GM08714 (cell line): Measurements from ENCODE around the gene SIRT3.
"Not testable (repeated sequence)": the region's sequence is repeated elsewhere in the genome, so short reads cannot be mapped to it uniquely, and the experiment has no call there.

Source experiments
- H3K4me3 ChIP-seq: fragments of 200-500 bp; sonication (Bioruptor generic); 2 replicates; pipeline ENCODE4 v1.5.1; 2014; ENCODE audit warnings: mild to moderate bottlenecking, low read length, inconsistent platforms
- ZNF274 ChIP-seq: IDR thresholded peaks from 2 replicates; pipeline ENCODE4 v1.6.1; 2012; ENCODE audit warnings: mild to moderate bottlenecking, low read depth, low read length

The SIRT3 gene

DNA sequence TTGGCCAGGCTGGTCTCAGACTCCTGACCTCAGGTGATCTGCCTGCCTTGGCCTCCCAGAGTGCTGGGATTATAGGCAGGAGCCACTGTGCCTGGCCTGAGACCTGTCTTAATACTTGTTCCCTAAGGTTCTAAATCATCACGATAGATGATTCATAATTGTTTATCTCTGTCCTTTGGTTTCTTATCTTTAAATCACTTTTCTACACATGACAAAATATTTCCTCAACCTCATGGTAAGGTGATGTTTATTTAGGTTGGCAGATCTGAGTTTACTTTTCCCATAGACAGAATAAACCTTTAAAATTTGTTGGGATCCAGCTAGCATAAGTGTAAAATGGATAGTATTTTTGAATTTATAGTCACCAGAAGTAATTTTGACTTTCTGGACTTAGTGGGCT lies 4.2 kb upstream of the SIRT3 start:
- no peak overlapping the region for H3K4me3 ChIP-seq
- no peak for TF ChIP-seq ZNF274

- H3K4me3 ChIP-seq: not testable (repeated sequence)
These were observed 2.2 kb upstream of the SIRT3 start for GRCh38 chr11:238346-238745.

GRCh38 chr11:236774-237767 lies 929 bp upstream of the SIRT3 start, which contains the start of gene PSMD13:
TSS of gene PSMD13 (plus strand) at chr11:236976. CDS start at chr11:237050, 74 bp downstream.
- H3K4me3 ChIP-seq: peak within 1 kb of the TSS; percentile 99
- no peak for TF ChIP-seq ZNF274

GRCh38 chr11:235609-235996 lies 539 bp downstream of the SIRT3 start:
- peak overlapping the region; percentile 80 for H3K4me3 ChIP-seq
- no peak for TF ChIP-seq ZNF274

GRCh38 chr11:235180-235579 lies 962 bp downstream of the SIRT3 start:
- peak overlapping the region; percentile 80 for H3K4me3 ChIP-seq
- TF ChIP-seq ZNF274: no peak

GRCh38 chr11:232783-233565 lies 3.2 kb downstream of the SIRT3 start:
- no peak overlapping the region for H3K4me3 ChIP-seq
- TF ChIP-seq ZNF274: no peak

DNA sequence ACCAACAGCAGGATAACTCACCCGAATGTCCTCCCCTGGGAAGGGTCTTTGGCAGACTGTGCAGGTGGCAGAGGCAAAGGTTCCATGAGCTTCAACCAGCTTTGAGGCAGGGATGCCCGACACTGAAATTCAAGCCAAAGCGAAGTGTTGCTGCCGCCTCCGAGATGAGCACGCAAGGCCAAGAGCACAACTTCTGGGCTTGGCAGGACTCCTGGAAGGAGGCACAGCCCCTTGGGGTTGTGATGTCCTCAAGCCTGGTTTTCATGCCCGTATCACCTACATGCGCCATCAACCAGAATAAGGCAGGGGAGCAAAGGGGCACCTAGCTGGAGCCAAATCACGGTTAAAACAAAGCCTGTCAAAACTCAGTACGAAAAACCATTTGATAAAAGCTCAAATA lies 5.7 kb downstream of the SIRT3 start:
- H3K4me3 ChIP-seq: no peak overlapping the region
- no peak for TF ChIP-seq ZNF274

DNA sequence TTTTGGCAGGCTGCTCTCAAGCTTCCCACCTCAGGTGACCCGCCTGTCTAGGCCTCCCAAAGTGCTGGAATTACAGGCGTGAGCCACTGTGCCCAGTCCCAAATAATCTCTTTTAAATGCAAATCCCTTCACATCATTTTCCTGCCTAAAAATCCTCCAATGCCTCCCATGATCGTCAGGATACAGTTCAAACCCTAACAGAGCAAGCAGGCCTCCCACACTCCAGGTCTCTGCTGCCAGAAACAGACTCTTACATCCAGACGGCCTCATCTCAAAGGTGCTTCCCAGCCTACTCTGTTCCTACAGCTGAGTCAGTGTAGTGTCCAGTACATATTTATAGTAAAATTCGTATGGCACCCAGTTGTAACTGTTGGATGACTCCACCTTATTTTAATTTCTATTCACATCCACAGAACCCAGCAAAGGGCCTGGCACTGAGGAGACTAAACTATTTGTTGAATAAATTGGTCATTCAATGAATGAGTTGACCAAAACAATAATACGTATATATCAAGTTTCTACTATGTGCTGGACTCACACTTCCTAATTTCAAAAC lies 8.2 kb downstream of the SIRT3 start:
- no peak overlapping the region for H3K4me3 ChIP-seq
- no peak for TF ChIP-seq ZNF274

DNA sequence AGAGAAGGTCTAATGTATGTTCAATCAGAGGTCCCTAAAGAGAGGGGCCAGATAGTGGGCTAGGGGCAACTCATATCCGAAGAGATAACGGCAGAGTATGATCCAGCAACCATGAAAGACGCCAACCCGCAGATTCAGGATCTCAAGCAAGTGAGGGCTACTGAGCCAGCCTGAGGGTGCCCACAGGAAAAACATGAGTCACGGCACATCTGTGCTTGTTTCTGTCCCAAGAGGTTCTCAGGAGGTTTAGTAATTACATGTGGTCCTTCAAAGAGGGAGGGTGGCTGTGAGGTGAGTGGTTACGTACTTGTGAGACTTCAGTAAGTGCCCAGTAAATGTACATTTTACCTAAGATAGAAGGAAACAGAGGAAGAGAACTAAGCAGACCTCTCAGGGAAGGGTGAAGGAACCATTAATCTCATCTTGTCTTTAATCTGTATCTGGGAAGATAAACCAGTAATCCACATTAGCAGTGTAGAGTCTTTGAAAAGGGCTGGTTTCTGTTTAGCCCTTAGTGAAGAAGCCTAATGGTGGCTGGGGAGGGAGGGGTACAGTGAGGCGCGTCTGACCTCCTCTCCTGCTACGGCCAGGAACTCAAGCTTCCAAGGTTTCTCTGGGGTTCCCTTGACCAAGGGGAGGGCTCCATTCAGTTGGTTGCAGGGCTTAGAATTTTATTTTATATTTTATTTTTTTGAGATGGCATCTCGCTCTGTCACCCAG lies 10.2 kb downstream of the SIRT3 start:
- TF ChIP-seq ZNF274: no peak
- no peak overlapping the region; the same call in 1 of the 2 replicates for H3K4me3 ChIP-seq

DNA sequence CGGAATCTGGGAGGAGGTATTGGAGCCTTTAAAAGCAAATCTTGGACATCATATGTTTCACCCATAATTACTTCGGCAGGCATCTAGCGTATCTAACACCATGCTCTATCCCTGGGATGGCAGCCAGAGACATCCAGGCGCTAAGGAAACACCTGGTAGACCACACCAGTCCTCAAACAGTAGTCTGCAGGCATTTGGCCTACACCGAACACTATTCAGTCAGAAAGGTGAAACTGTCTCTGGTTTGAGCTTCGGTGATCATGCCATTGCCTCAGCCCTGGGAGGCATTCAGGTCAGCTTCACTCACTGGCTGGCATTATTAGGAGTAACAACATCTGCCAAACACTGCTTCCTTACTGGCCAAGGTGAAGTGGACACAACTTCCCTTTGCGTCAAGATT lies 11.7 kb downstream of the SIRT3 start:
- no peak for TF ChIP-seq ZNF274
- H3K4me3 ChIP-seq: no peak overlapping the region

GRCh38 chr11:223884-224283 lies 12.3 kb downstream of the SIRT3 start:
- H3K4me3 ChIP-seq: no peak overlapping the region
- no peak for TF ChIP-seq ZNF274

DNA sequence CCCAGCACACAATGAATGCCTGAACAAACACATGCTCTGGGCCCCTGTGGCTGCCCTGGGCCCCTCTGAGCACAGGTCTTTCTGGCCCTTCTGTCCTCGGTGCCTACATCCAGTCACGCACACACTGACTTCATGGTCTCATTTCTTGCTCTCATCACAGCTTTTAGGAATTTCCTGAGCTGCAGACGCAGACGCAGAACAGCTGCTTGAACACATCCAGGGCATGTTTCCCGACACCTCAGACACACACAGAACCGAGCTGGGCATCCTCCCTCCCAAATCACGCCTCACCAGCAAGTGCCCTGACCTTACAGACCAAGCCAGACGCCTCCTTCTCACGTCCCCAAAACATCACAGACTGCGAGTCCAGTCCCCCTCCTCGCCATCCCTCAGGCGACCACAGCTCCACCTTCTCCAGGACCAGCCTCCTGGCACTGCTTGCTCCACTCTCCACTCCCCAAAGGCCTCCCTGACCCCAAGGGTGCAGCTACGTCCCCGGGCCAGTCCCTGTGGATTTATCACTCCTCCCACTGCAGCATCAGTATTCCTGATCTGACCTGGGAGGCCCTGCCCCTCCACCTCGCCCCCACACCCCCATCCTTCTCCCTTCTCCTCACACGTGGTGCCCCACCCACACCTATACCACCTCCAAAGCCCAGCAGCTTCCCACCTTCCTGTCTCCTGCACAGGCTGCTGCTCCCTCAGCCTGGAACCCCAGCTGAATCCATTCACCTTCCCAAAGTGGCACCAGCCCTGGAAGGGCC lies 12.9 kb downstream of the SIRT3 start:
- H3K4me3 ChIP-seq: no peak overlapping the region
- TF ChIP-seq ZNF274: no peak

DNA sequence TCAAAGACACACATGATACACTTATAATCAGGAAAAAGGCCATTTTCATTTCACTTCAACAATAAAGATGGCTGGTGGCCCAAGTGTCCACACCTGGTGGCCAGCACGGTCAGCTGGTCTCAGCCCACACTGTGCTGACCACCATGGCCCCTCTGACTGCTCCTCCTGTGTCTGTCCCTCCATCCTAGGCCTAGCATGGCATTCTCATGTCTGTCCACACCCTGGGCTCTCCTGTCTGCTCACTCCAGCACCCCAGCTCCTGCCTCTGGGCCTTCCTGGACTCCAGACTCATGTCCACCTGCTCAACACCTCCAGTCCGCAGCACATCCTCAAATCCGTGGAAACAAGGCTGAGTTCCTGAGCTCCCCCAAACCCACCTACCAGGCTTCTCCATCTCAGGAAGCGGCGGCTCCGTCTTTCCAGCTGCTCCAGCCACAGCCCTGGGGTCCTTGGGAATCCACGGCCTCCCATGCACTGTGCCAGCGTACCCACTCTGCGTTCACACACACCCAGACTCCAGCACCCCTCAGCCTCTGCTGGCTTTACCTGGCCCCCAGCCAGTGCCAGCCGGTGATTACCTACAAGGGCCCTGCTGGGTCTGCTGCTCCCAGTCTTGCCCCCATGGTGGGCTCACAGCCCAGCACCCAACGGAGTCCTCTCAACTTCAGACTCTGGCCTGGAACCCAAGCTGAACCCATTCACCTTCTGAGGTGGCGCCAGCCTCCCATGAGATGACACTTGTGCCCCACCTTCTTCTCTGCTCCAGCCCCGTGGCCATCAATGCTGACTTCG lies 13.9 kb downstream of the SIRT3 start:
- no peak for TF ChIP-seq ZNF274
- H3K4me3 ChIP-seq: no peak overlapping the region
